Fibroblast of skin of left biceps (primary cell): ENCODE data around the gene ADAMTS6.

Source experiments
- DNase-seq, 2 experiments: peaks; one replicate each; pipeline ENCODE4 v3.0.0-alpha.2; 2013; ENCODE audit warnings: low read depth in 2 of 2

Gene ADAMTS6

GRCh38 chr5:65150599-65151304 lies 331.0 kb downstream of the ADAMTS6 start:
- DNase-seq, result no peak

GRCh38 chr5:65149827-65150226 lies 331.9 kb downstream of the ADAMTS6 start:
- no peak for DNase-seq

GRCh38 chr5:65144136-65144871 lies 337.4 kb downstream of the ADAMTS6 start:
- no peak for DNase-seq

GRCh38 chr5:65142511-65143011 lies 339.2 kb downstream of the ADAMTS6 start:
- DNase-seq, result peak; percentile 61 to 72

- DNase-seq, result no peak
These were observed 339.7 kb downstream of the ADAMTS6 start for GRCh38 chr5:65142016-65142415.

- no peak for DNase-seq
These were observed 340.2 kb downstream of the ADAMTS6 start for GRCh38 chr5:65141493-65141892.

- DNase-seq, result no peak
These were observed 344.1 kb downstream of the ADAMTS6 start for GRCh38 chr5:65137631-65138030.

GRCh38 chr5:65133477-65134110 lies 348.1 kb downstream of the ADAMTS6 start:
- no peak for DNase-seq

GRCh38 chr5:65132386-65132785 lies 349.3 kb downstream of the ADAMTS6 start:
- DNase-seq, result no peak

- DNase-seq, result no peak
These were observed 353.5 kb downstream of the ADAMTS6 start for GRCh38 chr5:65128226-65128625.

- DNase-seq, result no peak
These were observed 354.4 kb downstream of the ADAMTS6 start for GRCh38 chr5:65127161-65127901.

GRCh38 chr5:65126542-65127069 lies 355.1 kb downstream of the ADAMTS6 start:
- no peak for DNase-seq

- no peak for DNase-seq
These were observed 355.9 kb downstream of the ADAMTS6 start for GRCh38 chr5:65125591-65126541.

GRCh38 chr5:65121880-65122436 lies 359.8 kb downstream of the ADAMTS6 start:
- no peak for DNase-seq

- DNase-seq, result no peak
These were observed 361.3 kb downstream of the ADAMTS6 start for GRCh38 chr5:65120371-65120967.

- DNase-seq, result no peak
These were observed 364.2 kb downstream of the ADAMTS6 start for GRCh38 chr5:65117525-65117924.

GRCh38 chr5:65113771-65114170 lies 367.9 kb downstream of the ADAMTS6 start:
- no peak for DNase-seq

GRCh38 chr5:65111961-65112658 lies 369.6 kb downstream of the ADAMTS6 start:
- no peak for DNase-seq
